SK-N-MC (cell line): ENCODE measurements around the gene PDE4D.

ENCODE experiments used
- EZH2 ChIP-seq: fragments of 200-600 bp; sonication (generic); IDR thresholded peaks from one replicate; pipeline ENCODE4 v1.6.1; 2017; ENCODE audit warnings: antibody characterized with exemption
- FOXP2 ChIP-seq: optimal IDR thresholded peaks from 2 replicates; pipeline ENCODE3; 2011; ENCODE audit warnings: mild to moderate bottlenecking, moderate library complexity; ENCODE audit not compliant: insufficient read depth; ENCODE audit errors: extremely low read length, control extremely low read depth
- POLR2AphosphoS5 ChIP-seq: IDR thresholded peaks from 2 replicates; pipeline ENCODE4 v1.6.1; 2012; ENCODE audit warnings: mild to moderate bottlenecking, low read depth, low read length, borderline replicate concordance

DNA sequence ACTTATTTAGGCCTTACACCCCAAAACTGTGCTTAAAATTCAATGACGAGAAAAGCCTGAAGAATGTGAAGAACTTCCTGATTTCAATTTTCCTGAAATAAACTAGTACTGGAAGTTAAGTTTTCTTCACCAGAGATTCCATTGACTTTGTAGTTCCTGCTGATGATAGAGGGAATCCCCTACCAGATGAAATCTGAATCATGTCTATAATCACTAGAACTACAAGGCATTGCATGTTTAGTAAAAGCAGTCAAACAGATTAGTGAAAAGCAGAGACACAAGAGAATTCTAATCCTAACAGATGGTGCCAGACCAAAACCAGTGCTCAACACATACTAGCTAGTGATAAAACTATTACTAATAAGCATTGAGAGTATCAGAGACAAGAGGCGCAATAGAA, 130.0 kb downstream of the PDE4D start:
- TF ChIP-seq POLR2AphosphoS5 (no peak), EZH2 (no peak), FOXP2 (no peak)
